ENCODE measurements around the gene PGC.

- TF ChIP-seq TAF15 (IDR thresholded peaks at IDR 0.05; ENCODE audit: low read depth, low read length) (no peak), PKNOX1 (IDR thresholded peaks at IDR 0.05) (peak; percentile 47), MTA3 (IDR thresholded peaks at IDR 0.05; ENCODE audit: borderline replicate concordance) (no peak), MAX (CRISPR knock-in tag; IDR thresholded peaks at IDR 0.05) (no peak), STAT6 (CRISPR knock-in tag; IDR thresholded peaks at IDR 0.05) (no peak), HDAC6 (IDR thresholded peaks at IDR 0.05; ENCODE audit: low read depth, low read length) (no peak), ZFP91 (CRISPR knock-in tag; IDR thresholded peaks at IDR 0.05) (no peak), EP300 (IDR thresholded peaks at IDR 0.05; ENCODE audit: low read length) (peak; percentile 56; the same call in 1 of the 2 replicates), CTBP1 (IDR thresholded peaks at IDR 0.05; ENCODE audit: borderline replicate concordance) (peak; percentile 93; the same call in 1 of the 2 replicates), JUND (IDR thresholded peaks at IDR 0.05; ENCODE audit: borderline replicate concordance, low read depth, low read length) (peak; percentile 94), JUND (tag; IDR thresholded peaks at IDR 0.05; ENCODE audit: borderline replicate concordance, low read depth, low read length) (peak; percentile 94; the same call in 2 of the 3 replicates), ATF1 (CRISPR knock-in tag; IDR thresholded peaks at IDR 0.05) (no peak), ATF1 (tag; IDR thresholded peaks at IDR 0.05) (peak; percentile 76)
These were observed 20.1 kb upstream of the PGC start for GRCh38 chr6:41767112-41767833.
